ENCODE measurements around the gene AFDN. TPM values are rescaled to one million over a fixed set of nuclear protein-coding genes. Genes with fewer than 3 reads are reported as not detected.

The AFDN gene
- total and polyA plus RNA-seq, 9 donors = 29.7 to 60.3 (median 48.8) TPM

- no peak for DNase-seq
- Histone ChIP-seq H3K4me1 (ENCODE audit: control insufficient read depth, insufficient read depth, low read length) (no peaks in the 10 kb centered on the region), H3K4me3 (ENCODE audit: low read length) (no peak overlapping the region), H3K27me3 (ENCODE audit: control insufficient read depth, insufficient read depth, low read length) (no peaks in the 10 kb centered on the region), H3K9me3 (replicated peaks; ENCODE audit: control insufficient read depth, low read depth, low read length) (no peaks in the 10 kb centered on the region), H3K36me3 (ENCODE audit: control insufficient read depth, insufficient read depth, low read length) (peaks cover 5% of the 10 kb centered on the region), H3K27ac (ENCODE audit: low read length) (no peak overlapping the region)
- 88% methylated on average over 5 of the region's 8 CpGs for WGBS (ENCODE audit: insufficient coverage)
Observed at GRCh38 chr6:167866642-167867041, 39.9 kb downstream of the AFDN start.

GRCh38 chr6:167870321-167870720, 43.6 kb downstream of the AFDN start:
- WGBS (ENCODE audit: insufficient coverage) = 71% methylated on average over 1 of the region's 3 CpGs
- Histone ChIP-seq H3K4me1 (ENCODE audit: control insufficient read depth, insufficient read depth, low read length) (no peaks in the 10 kb centered on the region), H3K36me3 (ENCODE audit: control insufficient read depth, insufficient read depth, low read length) (peaks cover 9% of the 10 kb centered on the region), H3K4me3 (ENCODE audit: low read length) (no peak overlapping the region), H3K27ac (ENCODE audit: low read length) (no peak overlapping the region), H3K27me3 (ENCODE audit: control insufficient read depth, insufficient read depth, low read length) (no peaks in the 10 kb centered on the region), H3K9me3 (replicated peaks; ENCODE audit: control insufficient read depth, low read depth, low read length) (no peaks in the 10 kb centered on the region)
- no peak for DNase-seq

GRCh38 chr6:167872538-167873210, 46.0 kb downstream of the AFDN start:
- no peak for DNase-seq
- H3K4me1 ChIP-seq (ENCODE audit: control insufficient read depth, insufficient read depth, low read length) = no peaks in the 10 kb centered on the region
- H3K27ac ChIP-seq (ENCODE audit: low read length) = no peak overlapping the region
- peaks cover 12% of the 10 kb centered on the region for H3K36me3 ChIP-seq (ENCODE audit: control insufficient read depth, insufficient read depth, low read length)
- H3K27me3 ChIP-seq (ENCODE audit: control insufficient read depth, insufficient read depth, low read length) = no peaks in the 10 kb centered on the region
- H3K4me3 ChIP-seq (ENCODE audit: low read length) = no peak overlapping the region
- WGBS (ENCODE audit: insufficient coverage) = no CpG with 5 or more reads among the region's 2 CpGs
- H3K9me3 ChIP-seq (replicated peaks; ENCODE audit: control insufficient read depth, low read depth, low read length) = no peaks in the 10 kb centered on the region

GRCh38 chr6:167877994-167878779, 51.5 kb downstream of the AFDN start:
- Histone ChIP-seq H3K4me3 (ENCODE audit: low read length) (no peak overlapping the region), H3K4me1 (ENCODE audit: control insufficient read depth, insufficient read depth, low read length) (no peaks in the 10 kb centered on the region), H3K27me3 (ENCODE audit: control insufficient read depth, insufficient read depth, low read length) (no peaks in the 10 kb centered on the region), H3K9me3 (replicated peaks; ENCODE audit: control insufficient read depth, low read depth, low read length) (no peaks in the 10 kb centered on the region), H3K27ac (ENCODE audit: low read length) (no peak overlapping the region), H3K36me3 (ENCODE audit: control insufficient read depth, insufficient read depth, low read length) (peaks cover 14% of the 10 kb centered on the region)
- no peak for DNase-seq
- 98% methylated on average over 5 of the region's 9 CpGs for WGBS (ENCODE audit: insufficient coverage)

GRCh38 chr6:167879612-167880011, 52.9 kb downstream of the AFDN start:
- peaks cover 17% of the 10 kb centered on the region for H3K36me3 ChIP-seq (ENCODE audit: control insufficient read depth, insufficient read depth, low read length)
- H3K4me3 ChIP-seq (ENCODE audit: low read length) = no peak overlapping the region
- H3K4me1 ChIP-seq (ENCODE audit: control insufficient read depth, insufficient read depth, low read length) = no peaks in the 10 kb centered on the region
- H3K9me3 ChIP-seq (replicated peaks; ENCODE audit: control insufficient read depth, low read depth, low read length) = no peaks in the 10 kb centered on the region
- no CpG with 5 or more reads among the region's 1 CpG for WGBS (ENCODE audit: insufficient coverage)
- H3K27me3 ChIP-seq (ENCODE audit: control insufficient read depth, insufficient read depth, low read length) = no peaks in the 10 kb centered on the region
- DNase-seq = no peak
- no peak overlapping the region for H3K27ac ChIP-seq (ENCODE audit: low read length)

- no peaks in the 10 kb centered on the region for H3K4me1 ChIP-seq (ENCODE audit: control insufficient read depth, insufficient read depth, low read length)
- H3K27me3 ChIP-seq (ENCODE audit: control insufficient read depth, insufficient read depth, low read length) = no peaks in the 10 kb centered on the region
- no peak overlapping the region for H3K27ac ChIP-seq (ENCODE audit: low read length)
- no peak for DNase-seq
- H3K36me3 ChIP-seq (ENCODE audit: control insufficient read depth, insufficient read depth, low read length) = peaks cover 12% of the 10 kb centered on the region
- WGBS (ENCODE audit: insufficient coverage) = no CpG with 5 or more reads among the region's 2 CpGs
- no peak overlapping the region for H3K4me3 ChIP-seq (ENCODE audit: low read length)
- no peaks in the 10 kb centered on the region for H3K9me3 ChIP-seq (replicated peaks; ENCODE audit: control insufficient read depth, low read depth, low read length)
Observed at GRCh38 chr6:167881327-167881726, 54.6 kb downstream of the AFDN start.

GRCh38 chr6:167882244-167882643, 55.5 kb downstream of the AFDN start:
- H3K27ac ChIP-seq (ENCODE audit: low read length) = no peak overlapping the region
- DNase-seq = no peak
- no peak overlapping the region for H3K4me3 ChIP-seq (ENCODE audit: low read length)
- H3K27me3 ChIP-seq (ENCODE audit: control insufficient read depth, insufficient read depth, low read length) = no peaks in the 10 kb centered on the region
- no peaks in the 10 kb centered on the region for H3K9me3 ChIP-seq (replicated peaks; ENCODE audit: control insufficient read depth, low read depth, low read length)
- no peaks in the 10 kb centered on the region for H3K4me1 ChIP-seq (ENCODE audit: control insufficient read depth, insufficient read depth, low read length)
- peaks cover 12% of the 10 kb centered on the region for H3K36me3 ChIP-seq (ENCODE audit: control insufficient read depth, insufficient read depth, low read length)
- 72% methylated on average over 2 of the region's 6 CpGs for WGBS (ENCODE audit: insufficient coverage)

- Histone ChIP-seq H3K4me1 (ENCODE audit: control insufficient read depth, insufficient read depth, low read length) (no peaks in the 10 kb centered on the region), H3K9me3 (replicated peaks; ENCODE audit: control insufficient read depth, low read depth, low read length) (no peaks in the 10 kb centered on the region), H3K4me3 (ENCODE audit: low read length) (no peak overlapping the region), H3K27ac (ENCODE audit: low read length) (no peak overlapping the region), H3K36me3 (ENCODE audit: control insufficient read depth, insufficient read depth, low read length) (peaks cover 11% of the 10 kb centered on the region), H3K27me3 (ENCODE audit: control insufficient read depth, insufficient read depth, low read length) (no peaks in the 10 kb centered on the region)
- no peak for DNase-seq
Observed at GRCh38 chr6:167888098-167888497, 61.4 kb downstream of the AFDN start.

- WGBS (ENCODE audit: insufficient coverage) = 72% methylated on average over 7 of the region's 8 CpGs
- H3K4me3 ChIP-seq (ENCODE audit: low read length) = no peak overlapping the region
- no peak overlapping the region for H3K27ac ChIP-seq (ENCODE audit: low read length)
- H3K9me3 ChIP-seq (replicated peaks; ENCODE audit: control insufficient read depth, low read depth, low read length) = no peaks in the 10 kb centered on the region
- H3K36me3 ChIP-seq (ENCODE audit: control insufficient read depth, insufficient read depth, low read length) = peaks cover 8% of the 10 kb centered on the region
- H3K4me1 ChIP-seq (ENCODE audit: control insufficient read depth, insufficient read depth, low read length) = no peaks in the 10 kb centered on the region
- peak; percentile 53 for DNase-seq
- H3K27me3 ChIP-seq (ENCODE audit: control insufficient read depth, insufficient read depth, low read length) = no peaks in the 10 kb centered on the region
Observed at GRCh38 chr6:167892835-167893815, 66.4 kb downstream of the AFDN start.

- no peak overlapping the region for H3K27ac ChIP-seq (ENCODE audit: low read length)
- WGBS (ENCODE audit: insufficient coverage) = no CpG with 5 or more reads among the region's 3 CpGs
Observed at GRCh38 chr6:167894965-167895364, 68.3 kb downstream of the AFDN start.

More at GRCh38 chr6:167894965-167895364, 68.3 kb downstream of the AFDN start:
- Histone ChIP-seq H3K27me3 (ENCODE audit: control insufficient read depth, insufficient read depth, low read length) (no peaks in the 10 kb centered on the region), H3K4me1 (ENCODE audit: control insufficient read depth, insufficient read depth, low read length) (no peaks in the 10 kb centered on the region), H3K36me3 (ENCODE audit: control insufficient read depth, insufficient read depth, low read length) (peaks cover 12% of the 10 kb centered on the region), H3K9me3 (replicated peaks; ENCODE audit: control insufficient read depth, low read depth, low read length) (no peaks in the 10 kb centered on the region), H3K4me3 (ENCODE audit: low read length) (no peak overlapping the region)
- no peak for DNase-seq

Data from muscle of leg (tissue), 11 donors.